ENCODE data around the gene CYP26B1. TPM values are rescaled to one million over a fixed set of nuclear protein-coding genes. Genes with fewer than 3 reads are reported as not detected.

The CYP26B1 gene
- total RNA-seq, 1 experiment from 2014 or later: 2.7 TPM

DNA sequence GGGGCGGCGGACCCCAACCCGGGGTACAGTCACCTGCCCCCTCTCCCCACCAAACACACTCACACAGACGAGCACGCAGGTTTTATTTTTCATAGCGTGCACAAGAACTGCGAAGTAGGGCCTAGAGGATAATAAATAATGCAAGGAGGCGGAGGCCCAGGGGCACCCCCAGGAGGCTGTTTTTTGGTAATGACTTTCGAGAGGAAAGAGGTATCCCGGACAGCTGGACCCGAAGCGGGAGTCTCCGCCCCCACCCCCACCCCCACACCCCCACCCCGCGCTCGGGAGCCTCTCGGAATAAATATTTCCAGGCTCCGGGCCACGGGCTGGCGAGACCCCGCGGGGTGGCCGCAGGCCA, 3.4 kb downstream of the CYP26B1 start:
- H3K9me3 ChIP-seq (ENCODE audit: low read depth, low read length, poor library complexity, severe bottlenecking): no peaks in the 10 kb centered on the region
- DNase-seq (ENCODE audit: low spot score): no peak
- H3K36me3 ChIP-seq (ENCODE audit: insufficient read depth, low read length, poor library complexity, severe bottlenecking): no peaks in the 10 kb centered on the region
- CTCF ChIA-PET: no interaction called here
- intact Hi-C loops (cut with micrococcal nuclease; ENCODE audit: unreplicated experiment): loop anchor here (10.0 kb wide), 1 partner anchor 529 kb away; no protein-coding TSS in a partner anchor
- no peak overlapping the region for H3K27ac ChIP-seq (ENCODE audit: low read depth, low read length, poor library complexity, severe bottlenecking)
- peaks cover 30% of the 10 kb centered on the region for H3K4me1 ChIP-seq (ENCODE audit: insufficient read depth, low read length, poor library complexity, severe bottlenecking)
- H3K4me3 ChIP-seq (ENCODE audit: low read depth, low read length, poor library complexity, severe bottlenecking): peak overlapping the region; percentile 60
- TF ChIP-seq, protein P1, sequence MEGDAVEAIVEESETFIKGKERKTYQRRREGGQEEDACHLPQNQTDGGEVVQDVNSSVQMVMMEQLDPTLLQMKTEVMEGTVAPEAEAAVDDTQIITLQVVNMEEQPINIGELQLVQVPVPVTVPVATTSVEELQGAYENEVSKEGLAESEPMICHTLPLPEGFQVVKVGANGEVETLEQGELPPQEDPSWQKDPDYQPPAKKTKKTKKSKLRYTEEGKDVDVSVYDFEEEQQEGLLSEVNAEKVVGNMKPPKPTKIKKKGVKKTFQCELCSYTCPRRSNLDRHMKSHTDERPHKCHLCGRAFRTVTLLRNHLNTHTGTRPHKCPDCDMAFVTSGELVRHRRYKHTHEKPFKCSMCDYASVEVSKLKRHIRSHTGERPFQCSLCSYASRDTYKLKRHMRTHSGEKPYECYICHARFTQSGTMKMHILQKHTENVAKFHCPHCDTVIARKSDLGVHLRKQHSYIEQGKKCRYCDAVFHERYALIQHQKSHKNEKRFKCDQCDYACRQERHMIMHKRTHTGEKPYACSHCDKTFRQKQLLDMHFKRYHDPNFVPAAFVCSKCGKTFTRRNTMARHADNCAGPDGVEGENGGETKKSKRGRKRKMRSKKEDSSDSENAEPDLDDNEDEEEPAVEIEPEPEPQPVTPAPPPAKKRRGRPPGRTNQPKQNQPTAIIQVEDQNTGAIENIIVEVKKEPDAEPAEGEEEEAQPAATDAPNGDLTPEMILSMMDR (conservative IDR thresholded peaks at IDR 0.05; ENCODE audit: low read depth, low read length): no peak
- TF ChIP-seq EZH2 (IDR thresholded peaks at IDR 0.05; ENCODE audit: borderline replicate concordance, low read depth, low read length, poor library complexity, severe bottlenecking): no peak
- POLR2A ChIA-PET (ENCODE audit: low non-redundant PET): no interaction called here
- H3K27me3 ChIP-seq (replicated peaks; ENCODE audit: insufficient read depth, low read depth, low read length, poor library complexity): peaks cover 34% of the 10 kb centered on the region
- BruUV-seq (replicated peaks): no TSS peak

DNA sequence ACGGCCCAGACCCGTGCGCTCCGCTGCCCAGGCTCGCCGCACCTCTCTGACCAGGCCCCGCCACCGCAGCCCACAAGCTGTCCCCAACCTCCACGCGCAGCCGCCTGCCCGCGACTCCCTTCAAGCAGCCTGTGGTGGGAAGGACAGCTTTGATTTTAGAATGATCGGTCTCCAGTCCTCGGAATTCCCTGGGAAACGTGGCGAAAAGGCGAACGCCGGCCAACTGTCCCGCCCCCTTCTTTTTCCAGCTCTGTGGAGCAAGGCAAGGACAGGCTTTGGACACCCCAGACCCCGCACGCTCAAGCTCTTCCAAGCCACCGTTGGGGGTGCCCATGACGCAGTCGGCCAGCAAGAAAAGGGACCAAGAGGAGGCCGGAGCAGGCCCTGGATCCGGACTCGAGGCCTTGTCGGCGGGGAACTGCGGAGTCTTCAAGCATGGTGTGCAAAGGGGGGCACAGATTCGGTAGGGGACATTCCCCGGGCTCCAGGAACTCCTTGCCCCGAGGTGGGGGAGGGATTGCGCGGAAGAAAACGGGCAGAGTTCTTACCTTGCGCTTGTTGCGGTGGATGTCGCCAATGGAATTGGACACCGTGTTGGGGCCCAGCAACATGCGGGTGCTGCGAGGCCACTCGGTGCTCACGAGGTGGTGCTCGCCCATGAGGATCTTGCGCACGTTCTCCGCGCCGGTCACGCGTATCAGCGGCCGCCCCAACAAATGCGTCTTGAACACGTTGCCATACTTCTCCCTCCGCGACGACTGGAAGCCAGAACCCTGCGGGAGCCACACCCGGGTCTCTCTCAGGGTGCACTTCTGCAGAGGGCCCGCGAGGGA, 4.0 kb downstream of the CYP26B1 start:
- Histone ChIP-seq H3K9me3 (ENCODE audit: low read depth, low read length, poor library complexity, severe bottlenecking) (no peaks in the 10 kb centered on the region), H3K4me3 (ENCODE audit: low read depth, low read length, poor library complexity, severe bottlenecking) (no peak overlapping the region), H3K4me1 (ENCODE audit: insufficient read depth, low read length, poor library complexity, severe bottlenecking) (peaks cover 30% of the 10 kb centered on the region), H3K36me3 (ENCODE audit: insufficient read depth, low read length, poor library complexity, severe bottlenecking) (no peaks in the 10 kb centered on the region), H3K27ac (ENCODE audit: low read depth, low read length, poor library complexity, severe bottlenecking) (no peak overlapping the region), H3K27me3 (replicated peaks; ENCODE audit: insufficient read depth, low read depth, low read length, poor library complexity) (peaks cover 32% of the 10 kb centered on the region)
- no TSS peak for BruUV-seq (replicated peaks)
- intact Hi-C loops (cut with micrococcal nuclease; ENCODE audit: unreplicated experiment): loop anchor here (10.0 kb wide), 1 partner anchor 529 kb away; no protein-coding TSS in a partner anchor
- CTCF ChIA-PET: no interaction called here
- TF ChIP-seq EZH2 (IDR thresholded peaks at IDR 0.05; ENCODE audit: borderline replicate concordance, low read depth, low read length, poor library complexity, severe bottlenecking): no peak
- TF ChIP-seq, protein P1 (conservative IDR thresholded peaks at IDR 0.05; ENCODE audit: low read depth, low read length): no peak
- no peak for DNase-seq (ENCODE audit: low spot score)
- POLR2A ChIA-PET (ENCODE audit: low non-redundant PET): no interaction called here

DNA sequence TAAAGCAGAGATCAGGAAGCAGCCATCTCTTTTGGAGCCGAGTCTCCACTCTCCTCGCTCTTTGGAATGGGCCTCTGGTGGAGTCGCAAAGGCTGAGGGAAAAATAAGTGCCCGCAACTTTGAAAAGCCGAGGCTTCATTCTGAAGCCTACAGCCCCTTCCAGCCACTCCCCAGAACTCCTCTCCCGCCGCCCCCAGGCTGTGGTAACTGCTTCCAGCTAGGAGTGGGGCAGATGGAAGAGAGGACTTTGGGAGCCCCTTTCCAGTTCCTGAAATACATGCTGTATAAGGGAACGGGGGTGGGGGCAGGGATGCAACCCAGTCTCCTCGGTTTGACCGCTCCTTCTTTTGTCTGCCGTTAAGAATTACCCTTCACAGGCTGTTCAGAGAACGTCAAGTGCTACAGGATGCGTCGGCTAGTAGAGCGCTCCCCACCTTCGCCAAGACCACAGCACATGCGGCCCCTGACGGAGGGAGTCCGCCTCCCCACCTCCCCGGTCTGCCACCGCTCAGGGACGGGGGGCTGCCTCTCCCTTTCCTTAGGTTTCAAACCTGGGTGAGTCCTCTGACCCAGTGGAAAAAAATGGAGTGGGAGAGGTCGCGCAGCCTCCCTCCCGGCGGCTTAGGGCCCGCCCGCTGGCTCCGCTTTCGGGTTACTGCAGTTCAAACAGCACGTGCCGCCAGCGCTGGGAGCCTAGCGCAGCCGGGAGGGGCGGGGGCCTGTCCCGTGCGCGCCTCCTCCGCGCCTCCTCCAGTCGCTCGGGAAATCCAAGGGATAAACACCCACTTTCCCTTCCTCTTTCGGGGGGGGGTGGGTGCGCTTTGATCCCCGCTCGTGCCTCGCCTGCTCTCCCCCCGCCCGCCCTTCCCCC, 4.9 kb downstream of the CYP26B1 start:
- Histone ChIP-seq H3K4me1 (ENCODE audit: insufficient read depth, low read length, poor library complexity, severe bottlenecking) (peaks cover 30% of the 10 kb centered on the region), H3K9me3 (ENCODE audit: low read depth, low read length, poor library complexity, severe bottlenecking) (no peaks in the 10 kb centered on the region), H3K36me3 (ENCODE audit: insufficient read depth, low read length, poor library complexity, severe bottlenecking) (no peaks in the 10 kb centered on the region), H3K27ac (ENCODE audit: low read depth, low read length, poor library complexity, severe bottlenecking) (no peak overlapping the region), H3K4me3 (ENCODE audit: low read depth, low read length, poor library complexity, severe bottlenecking) (no peak overlapping the region), H3K27me3 (replicated peaks; ENCODE audit: insufficient read depth, low read depth, low read length, poor library complexity) (peaks cover 27% of the 10 kb centered on the region)
- intact Hi-C loops (cut with micrococcal nuclease; ENCODE audit: unreplicated experiment): loop anchor here (10.0 kb wide), 1 partner anchor 528 kb away; no protein-coding TSS in a partner anchor
- TF ChIP-seq EZH2 (IDR thresholded peaks at IDR 0.05; ENCODE audit: borderline replicate concordance, low read depth, low read length, poor library complexity, severe bottlenecking): no peak
- TF ChIP-seq, protein P1 (conservative IDR thresholded peaks at IDR 0.05; ENCODE audit: low read depth, low read length): no peak
- CTCF ChIA-PET: no interaction called here
- BruUV-seq (replicated peaks): no TSS peak
- POLR2A ChIA-PET (ENCODE audit: low non-redundant PET): no interaction called here
- no peak for DNase-seq (ENCODE audit: low spot score)
